Activated T-helper 1 cell treated with anti-CD3 and anti-CD28 coated beads, Interleukin-12 subunit alpha, Interleukin-12 subunit beta, Interleukin-2, Interleukin-4 antibody, amounts not matched to agents 30 ng/mL and 10 ng/mL and 1 ng/mL, durations not matched to agents 14 hours and 24 hours and 36 hours (primary cell): Measurements from ENCODE around the gene ITIH5. TPM values are rescaled to one million over a fixed set of nuclear protein-coding genes. Genes with fewer than 3 reads are reported as not detected.
"Not testable (repeated sequence)": the region's sequence is repeated elsewhere in the genome, so short reads cannot be mapped to it uniquely, and the experiment has no call there.

Experiments
- DNase-seq: peaks from one replicate; pipeline ENCODE4 v3.0.0; 2021; ENCODE audit warnings: low spot score
- H3K27ac Mint-ChIP-seq: one replicate; pipeline ENCODE4 v1.8.0; 2021; ENCODE audit warnings: mild to moderate bottlenecking, mixed read lengths
- H3K27me3 Mint-ChIP-seq: one replicate; pipeline ENCODE4 v1.8.0; 2022; ENCODE audit warnings: mild to moderate bottlenecking, moderate library complexity, mixed read lengths; ENCODE audit not compliant: insufficient read depth
- H3K36me3 Mint-ChIP-seq: one replicate; pipeline ENCODE4 v1.8.0; 2021; ENCODE audit warnings: low read depth, mixed read lengths
- H3K4me1 Mint-ChIP-seq: one replicate; pipeline ENCODE4 v1.8.0; 2021; ENCODE audit warnings: low read depth, mixed read lengths
- H3K4me3 Mint-ChIP-seq: one replicate; pipeline ENCODE4 v1.8.0; 2021; ENCODE audit warnings: mild to moderate bottlenecking, moderate library complexity, mixed read lengths
- H3K9me3 Mint-ChIP-seq: one replicate; pipeline ENCODE4 v1.8.0; 2021; ENCODE audit warnings: mixed read lengths
- intact Hi-C: fragments of 100-400 bp; cut with micrococcal nuclease; formaldehyde crosslinking; loops from one replicate; pipeline ENCODE4 v1.15.1; 2024
- total RNA-seq: library from RNA; stranded (reverse); gene quantifications from 2 replicates; pipeline ENCODE4 v1.2.3, GENCODE V29; 2022

The ITIH5 gene
- not detected in 2 replicates for total RNA-seq

GRCh38 chr10:7666253-7667023, at the start of gene ITIH5:
Gene ITIH5 (minus strand): TSS chr10:7666966. CDS start chr10:7666892, 74 bp downstream.
- intact Hi-C loops = loop anchor here (10.0 kb wide), 1 partner anchor 368 kb away; no protein-coding TSS in a partner anchor
- Mint-ChIP-seq H3K27me3 (peaks cover 56% of the 10 kb centered on the region), H3K9me3 (no peaks in the 10 kb centered on the region), H3K4me1 (peaks cover 12% of the 10 kb centered on the region), H3K4me3 (peak within 1 kb of the TSS; percentile 57), H3K27ac (no peak within 1 kb of the TSS), H3K36me3 (no peaks in the 10 kb centered on the region)
- no peak for DNase-seq

GRCh38 chr10:7715515-7715914, 48.7 kb upstream of the ITIH5 start:
- no peaks in the 10 kb centered on the region for H3K36me3 Mint-ChIP-seq
- DNase-seq = no peak
- intact Hi-C loops = no loop called here

GRCh38 chr10:7711075-7711474, 44.3 kb upstream of the ITIH5 start:
- H3K27ac Mint-ChIP-seq, DNase-seq, H3K27me3 Mint-ChIP-seq, intact Hi-C loops, H3K4me3 Mint-ChIP-seq, H3K4me1 Mint-ChIP-seq, H3K36me3 Mint-ChIP-seq, H3K9me3 Mint-ChIP-seq: not testable (repeated sequence)

More at GRCh38 chr10:7715515-7715914, 48.7 kb upstream of the ITIH5 start:
- Mint-ChIP-seq H3K27me3 (peaks cover 12% of the 10 kb centered on the region), H3K9me3 (no peaks in the 10 kb centered on the region), H3K4me3 (no peak overlapping the region), H3K27ac (no peak overlapping the region), H3K4me1 (no peaks in the 10 kb centered on the region)

- H3K4me1 Mint-ChIP-seq = no peaks in the 10 kb centered on the region
- peaks cover 6% of the 10 kb centered on the region for H3K27me3 Mint-ChIP-seq
- no peaks in the 10 kb centered on the region for H3K36me3 Mint-ChIP-seq
- no peaks in the 10 kb centered on the region for H3K9me3 Mint-ChIP-seq
- no peak overlapping the region for H3K27ac Mint-ChIP-seq
- no peak for DNase-seq
- intact Hi-C loops = no loop called here
- H3K4me3 Mint-ChIP-seq = no peak overlapping the region
Observed at GRCh38 chr10:7710446-7710845, 43.7 kb upstream of the ITIH5 start.

GRCh38 chr10:7708832-7709231, 42.1 kb upstream of the ITIH5 start:
- H3K4me3 Mint-ChIP-seq = no peak overlapping the region
- H3K36me3 Mint-ChIP-seq = no peaks in the 10 kb centered on the region
- no peaks in the 10 kb centered on the region for H3K9me3 Mint-ChIP-seq
- no peak overlapping the region for H3K27ac Mint-ChIP-seq
- intact Hi-C loops = no loop called here
- no peak for DNase-seq
- peaks cover 12% of the 10 kb centered on the region for H3K27me3 Mint-ChIP-seq
- H3K4me1 Mint-ChIP-seq = no peaks in the 10 kb centered on the region

GRCh38 chr10:7707858-7708622, 41.3 kb upstream of the ITIH5 start:
- H3K27me3 Mint-ChIP-seq = peaks cover 17% of the 10 kb centered on the region
- no peak for DNase-seq
- H3K4me3 Mint-ChIP-seq = no peak overlapping the region
- H3K27ac Mint-ChIP-seq = no peak overlapping the region
- intact Hi-C loops = no loop called here
- H3K9me3 Mint-ChIP-seq = no peaks in the 10 kb centered on the region
- H3K36me3 Mint-ChIP-seq = no peaks in the 10 kb centered on the region
- no peaks in the 10 kb centered on the region for H3K4me1 Mint-ChIP-seq

GRCh38 chr10:7707102-7707501, 40.3 kb upstream of the ITIH5 start:
- no peak overlapping the region for H3K27ac Mint-ChIP-seq
- H3K4me3 Mint-ChIP-seq = no peak overlapping the region
- intact Hi-C loops = no loop called here
- DNase-seq = no peak
- H3K4me1 Mint-ChIP-seq = no peaks in the 10 kb centered on the region
- no peaks in the 10 kb centered on the region for H3K36me3 Mint-ChIP-seq
- H3K9me3 Mint-ChIP-seq = no peaks in the 10 kb centered on the region
- peaks cover 16% of the 10 kb centered on the region for H3K27me3 Mint-ChIP-seq

- H3K27me3 Mint-ChIP-seq = peaks cover 16% of the 10 kb centered on the region
- no peaks in the 10 kb centered on the region for H3K36me3 Mint-ChIP-seq
- H3K4me3 Mint-ChIP-seq = no peak overlapping the region
- intact Hi-C loops = no loop called here
- no peaks in the 10 kb centered on the region for H3K9me3 Mint-ChIP-seq
- no peaks in the 10 kb centered on the region for H3K4me1 Mint-ChIP-seq
- no peak overlapping the region for H3K27ac Mint-ChIP-seq
- no peak for DNase-seq
Observed at GRCh38 chr10:7706534-7707073, 39.8 kb upstream of the ITIH5 start.

GRCh38 chr10:7705341-7705740, 38.6 kb upstream of the ITIH5 start:
- intact Hi-C loops = no loop called here
- Mint-ChIP-seq H3K27me3 (peaks cover 16% of the 10 kb centered on the region), H3K4me3 (no peak overlapping the region), H3K9me3 (no peaks in the 10 kb centered on the region), H3K27ac (no peak overlapping the region), H3K4me1 (no peaks in the 10 kb centered on the region), H3K36me3 (no peaks in the 10 kb centered on the region)
- DNase-seq = no peak

GRCh38 chr10:7704071-7705016, 37.6 kb upstream of the ITIH5 start:
- H3K27me3 Mint-ChIP-seq = peaks cover 16% of the 10 kb centered on the region
- no peak for DNase-seq
- no peaks in the 10 kb centered on the region for H3K4me1 Mint-ChIP-seq
- no peak overlapping the region for H3K4me3 Mint-ChIP-seq
- H3K27ac Mint-ChIP-seq = no peak overlapping the region
- H3K36me3 Mint-ChIP-seq = no peaks in the 10 kb centered on the region
- intact Hi-C loops = no loop called here
- no peaks in the 10 kb centered on the region for H3K9me3 Mint-ChIP-seq

- no peak for DNase-seq
- Mint-ChIP-seq H3K9me3 (no peaks in the 10 kb centered on the region), H3K36me3 (no peaks in the 10 kb centered on the region), H3K4me1 (no peaks in the 10 kb centered on the region), H3K27me3 (peaks cover 16% of the 10 kb centered on the region), H3K4me3 (no peak within 1 kb of the TSS), H3K27ac (no peak within 1 kb of the TSS)
- intact Hi-C loops = no loop called here
Observed at GRCh38 chr10:7703140-7703539, 36.4 kb upstream of the ITIH5 start, which contains the start of gene ITIH2. Gene ITIH2 (plus strand): TSS chr10:7703316. CDS start chr10:7703435, 119 bp downstream.

- H3K36me3 Mint-ChIP-seq = no peaks in the 10 kb centered on the region
Observed at GRCh38 chr10:7702288-7702812, 35.6 kb upstream of the ITIH5 start.

More at GRCh38 chr10:7702288-7702812, 35.6 kb upstream of the ITIH5 start:
- Mint-ChIP-seq H3K9me3 (no peaks in the 10 kb centered on the region), H3K27me3 (peaks cover 18% of the 10 kb centered on the region), H3K4me1 (no peaks in the 10 kb centered on the region), H3K4me3 (no peak overlapping the region), H3K27ac (no peak overlapping the region)
- DNase-seq = no peak
- intact Hi-C loops = no loop called here
